GDM1 (cell line): ENCODE data around the gene UBE2S.
"Not testable (repeated sequence)": the region's sequence is repeated elsewhere in the genome, so short reads cannot be mapped to it uniquely, and the experiment has no call there.

Experiments used
- DNase-seq: peaks from one replicate; lab custom pipeline; 2025; lab: John Stamatoyannopoulos, UW

UBE2S gene

GRCh38 chr19:55406091-55406825, 1.3 kb downstream of the UBE2S start:
- DNase-seq, result no peak

- no peak for DNase-seq
Observed at GRCh38 chr19:55405638-55406037, 1.9 kb downstream of the UBE2S start.

DNA sequence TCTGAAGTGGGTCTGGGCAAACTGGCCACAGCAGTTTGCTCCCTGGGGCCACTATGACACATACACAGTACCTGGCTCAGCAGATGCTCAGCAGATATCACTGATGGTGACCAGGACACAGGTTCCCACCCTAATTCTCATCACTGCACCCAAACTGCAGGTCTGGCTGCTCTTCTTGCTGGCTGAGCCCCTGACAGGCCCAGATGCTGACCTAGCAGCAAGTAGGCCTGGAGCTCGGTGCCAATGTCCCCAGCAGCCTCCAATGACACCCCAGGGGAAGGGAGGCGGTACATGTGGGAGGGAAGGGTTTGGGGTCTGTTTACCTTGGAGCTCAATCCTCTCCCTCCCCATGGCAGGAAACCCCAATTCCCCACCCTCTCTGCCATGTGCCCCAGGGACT, 5.1 kb downstream of the UBE2S start:
- DNase-seq, result no peak

DNA sequence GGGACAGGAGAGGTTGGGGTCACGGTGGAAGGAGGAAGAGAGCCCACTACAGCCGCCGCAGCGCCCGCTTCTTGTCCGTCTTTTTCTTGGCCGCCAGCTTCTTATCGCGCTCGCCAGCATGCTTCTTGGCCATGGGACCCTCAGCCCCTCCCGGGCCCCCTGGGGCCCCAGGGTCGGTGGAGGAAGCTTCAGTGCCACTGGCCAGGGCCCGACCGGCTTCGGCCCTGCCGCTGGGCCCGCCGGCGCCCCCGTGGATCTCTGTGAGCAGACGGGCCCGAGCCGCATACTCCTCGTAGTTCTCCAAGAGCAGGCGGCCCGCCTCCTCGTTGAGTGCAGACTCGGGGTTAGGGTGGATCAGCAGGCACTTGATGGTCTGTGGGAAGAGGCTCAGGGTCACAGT, 6.2 kb downstream of the UBE2S start:
- not testable (repeated sequence) for DNase-seq

GRCh38 chr19:55400281-55401087, 7.1 kb downstream of the UBE2S start:
- no peak for DNase-seq

- no peak for DNase-seq
Observed at GRCh38 chr19:55398200-55398925, 9.2 kb downstream of the UBE2S start.

DNA sequence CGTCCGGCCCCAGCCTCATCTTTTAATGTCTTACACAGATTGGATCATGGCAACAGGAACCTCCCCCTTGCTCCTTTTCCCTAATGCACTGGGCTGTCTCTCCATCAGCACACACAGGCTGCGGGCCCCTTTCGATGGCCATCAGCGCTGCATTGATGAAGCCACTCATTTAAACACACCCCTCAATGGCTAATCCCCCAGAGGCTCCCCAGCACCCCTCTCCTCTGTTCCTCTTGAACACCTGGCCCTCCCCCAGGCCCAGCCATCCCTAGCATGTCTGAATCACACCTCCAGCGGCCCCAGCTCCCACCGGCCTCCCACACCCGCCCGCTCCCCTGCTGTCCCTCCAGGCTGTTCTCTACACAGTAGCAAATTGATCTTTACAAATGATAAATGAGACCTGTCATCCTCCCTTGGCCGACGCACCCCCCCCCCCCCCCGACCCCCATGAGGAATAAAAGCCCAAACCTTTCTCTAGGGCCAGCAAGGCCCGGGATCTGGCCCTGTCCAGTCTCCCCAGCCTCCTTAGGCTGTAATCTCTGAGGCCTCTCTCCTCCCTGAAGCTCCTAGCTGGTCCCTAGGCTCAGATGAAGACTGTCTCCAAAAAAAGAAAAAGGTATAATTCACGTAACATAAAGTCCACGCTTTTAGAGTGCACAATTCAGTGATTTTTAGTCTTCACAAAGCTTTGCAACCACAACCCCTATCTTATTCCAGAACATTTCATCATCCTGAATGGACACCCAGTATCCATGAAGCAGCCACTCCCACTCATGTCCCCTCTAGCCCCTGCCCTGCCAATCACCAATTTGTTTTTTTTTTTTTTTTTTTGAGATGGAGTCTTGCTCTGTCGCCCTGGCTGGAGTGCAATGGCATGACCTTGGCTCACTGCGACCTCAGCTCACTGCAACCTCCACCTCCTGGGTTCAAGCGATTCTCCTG, 14.5 kb downstream of the UBE2S start:
- DNase-seq, result no peak

GRCh38 chr19:55391702-55392615, 15.6 kb downstream of the UBE2S start:
- no peak for DNase-seq

DNA sequence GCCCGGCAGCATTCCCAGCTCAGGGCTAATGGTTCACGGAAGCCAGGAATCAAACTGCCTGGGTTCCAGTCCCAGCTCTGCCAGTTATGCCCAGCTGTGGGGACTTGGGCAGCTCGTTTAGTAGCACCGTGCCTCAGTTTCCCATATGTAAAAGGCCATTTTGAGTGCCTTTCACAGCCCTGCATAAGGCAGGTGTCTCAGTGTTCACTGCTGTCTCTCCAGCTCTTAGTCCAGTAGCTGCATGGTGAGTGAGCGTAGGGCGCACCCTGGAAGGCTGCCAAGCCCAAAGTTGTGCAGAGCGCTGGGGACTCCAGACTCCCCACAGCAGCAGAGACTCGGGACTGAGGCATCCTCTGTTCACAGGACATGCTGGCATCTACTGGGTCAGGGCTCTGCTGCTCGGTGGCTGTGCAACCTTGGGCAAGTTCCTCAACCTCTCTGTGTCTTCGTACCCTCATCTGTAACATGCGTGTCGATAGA, 16.4 kb downstream of the UBE2S start:
- DNase-seq, result no peak

DNA sequence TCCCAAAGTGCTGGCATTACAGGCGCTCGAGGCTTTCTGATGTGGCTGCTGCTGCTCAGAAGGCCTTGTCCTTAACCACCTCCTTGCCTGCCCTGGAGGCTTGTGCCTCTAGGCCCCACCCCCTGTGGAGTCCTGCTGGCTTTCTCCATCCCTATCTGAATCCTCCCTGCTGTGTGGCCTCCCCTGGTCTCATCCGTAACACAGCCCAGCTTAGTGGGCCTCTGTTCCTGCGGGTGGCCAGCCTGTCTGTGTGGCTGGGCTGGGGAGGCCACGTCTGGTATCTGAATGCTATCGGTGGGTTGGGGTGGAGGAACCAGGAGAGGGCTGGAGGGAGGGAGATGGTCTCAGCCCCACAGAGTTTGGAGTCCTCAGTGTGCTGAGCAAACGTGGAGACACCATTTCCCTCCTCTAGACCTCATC, 17.1 kb downstream of the UBE2S start:
- no peak for DNase-seq

DNA sequence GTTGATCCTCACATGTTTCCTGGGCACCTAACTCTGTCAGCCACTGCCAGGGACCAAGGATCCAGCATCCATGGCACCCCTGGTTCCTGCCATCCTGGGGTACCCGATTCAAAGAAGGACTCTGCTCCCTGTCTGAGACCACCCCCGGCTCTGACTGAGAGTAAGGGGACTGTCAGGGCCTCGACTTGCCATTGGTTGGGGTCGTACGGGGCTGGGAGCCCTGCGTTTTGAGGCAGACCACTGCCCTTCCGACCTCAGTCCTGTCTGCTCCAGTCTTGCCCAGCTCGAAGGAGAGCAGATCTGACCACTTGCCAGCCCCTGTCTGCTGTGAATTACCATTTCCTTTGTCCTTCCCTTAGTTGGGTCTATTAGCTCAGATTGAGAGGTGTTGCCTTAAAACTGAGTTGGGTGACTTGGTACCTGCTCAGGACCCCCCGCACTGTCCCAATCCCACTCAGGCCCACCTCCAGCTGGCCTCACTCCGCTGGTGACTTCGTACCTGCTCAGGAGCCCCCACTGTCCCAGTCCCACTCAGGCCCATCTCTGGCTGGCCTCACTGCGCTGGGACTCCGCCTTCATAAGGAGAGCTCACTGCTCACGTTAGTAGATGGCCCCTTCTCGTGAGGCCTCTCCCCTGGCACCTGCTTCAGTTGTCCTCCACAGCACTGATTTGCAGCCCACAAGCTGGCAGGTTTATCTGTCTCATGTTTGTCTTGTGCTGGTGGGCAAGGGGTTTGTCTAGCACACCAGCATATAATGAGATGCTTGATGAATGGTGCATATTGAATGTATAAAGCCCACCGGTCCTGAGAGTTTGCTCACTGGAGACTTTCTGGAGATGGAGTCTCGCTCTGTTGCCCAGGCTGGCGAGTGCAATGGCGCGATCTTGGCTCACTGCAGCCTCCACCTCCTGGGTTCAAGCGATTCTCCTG, 17.9 kb downstream of the UBE2S start:
- DNase-seq, result no peak

- DNase-seq, result no peak
Observed at GRCh38 chr19:55387736-55388497, 19.7 kb downstream of the UBE2S start.

DNA sequence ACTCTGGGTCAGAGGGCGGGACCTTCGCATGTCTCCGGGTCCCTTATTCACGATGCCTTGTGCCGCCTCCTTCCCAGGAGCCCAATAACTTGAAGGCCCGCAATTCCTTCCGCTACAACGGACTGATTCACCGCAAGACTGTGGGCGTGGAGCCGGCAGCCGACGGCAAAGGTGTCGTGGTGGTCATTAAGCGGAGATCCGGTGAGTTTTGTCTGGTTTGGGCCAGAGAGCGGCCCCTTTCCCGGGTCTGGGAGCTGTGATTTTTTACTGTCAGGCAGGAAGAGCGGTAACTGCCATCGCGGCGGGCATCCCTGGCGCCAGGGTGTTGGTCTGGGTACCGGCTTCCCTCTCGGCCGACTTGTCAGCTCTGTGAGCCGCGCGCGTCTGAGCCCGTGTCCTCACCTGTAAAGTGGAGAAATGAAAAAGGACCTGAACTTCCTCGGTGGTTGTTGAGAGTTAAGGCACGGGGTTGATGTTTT, 21.1 kb downstream of the UBE2S start:
- DNase-seq, result no peak

GRCh38 chr19:55385724-55386492, 21.7 kb downstream of the UBE2S start, which contains the start of gene RPL28:
TSS of gene RPL28 (plus strand) at chr19:55385932. CDS start at chr19:55386358, 426 bp downstream.
- peak; percentile 97 for DNase-seq

GRCh38 chr19:55384920-55385723, 22.5 kb downstream of the UBE2S start:
- peak; percentile 87 for DNase-seq

DNA sequence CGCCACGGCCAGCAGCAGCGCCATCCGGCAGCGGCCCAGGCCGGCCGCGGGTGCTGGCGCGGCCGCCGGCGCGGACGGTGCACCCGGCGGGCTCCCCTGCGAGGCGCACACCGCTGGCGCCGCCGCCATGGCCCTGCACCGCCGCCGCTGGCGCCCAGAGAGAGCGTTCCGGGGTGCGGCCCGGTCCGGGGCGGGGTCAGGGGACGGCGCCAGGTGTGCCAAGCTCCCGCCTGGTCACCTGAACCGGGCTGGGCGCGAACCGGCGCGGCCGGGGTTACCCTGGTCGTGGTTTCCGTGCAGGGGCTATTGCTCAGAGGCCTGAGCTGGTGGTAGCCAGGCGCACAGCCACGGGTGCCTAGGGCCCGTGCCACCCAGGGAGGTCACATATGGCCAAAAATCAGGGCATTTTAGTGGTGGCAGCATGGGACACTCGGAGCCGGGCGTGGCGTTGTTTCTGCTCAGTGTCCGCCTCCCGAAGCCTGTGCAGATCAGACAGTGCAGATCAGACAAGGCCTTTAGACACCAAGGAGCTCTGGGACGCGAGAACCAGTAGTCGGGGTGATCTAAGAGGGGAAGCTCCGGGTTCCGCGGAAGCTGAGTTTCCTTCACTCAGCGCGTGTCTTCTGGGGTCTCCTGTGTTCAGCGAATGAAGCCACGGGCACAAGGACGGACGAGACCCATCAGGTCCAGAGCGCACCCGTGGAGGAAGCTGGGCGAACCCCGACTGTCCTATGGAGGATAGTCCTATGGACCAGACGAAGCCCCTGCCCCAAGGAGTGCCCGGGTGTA, 23.3 kb downstream of the UBE2S start, which contains the start of gene TMEM238:
TSS of gene TMEM238 (minus strand) at position 162 of the 789 bp plus-strand sequence. CDS start at position 129, 33 bp downstream.
- no peak for DNase-seq
